Right lung (tissue), 5 donors: ENCODE data around the gene BEND7. TPM values are rescaled to one million over a fixed set of nuclear protein-coding genes. Genes with fewer than 3 reads are reported as not detected.

Experiments used
- polyA plus RNA-seq, 5 donors: library from polyadenylated mRNA; unstranded; fragments of 120-200 nt; gene quantifications; one replicate each; pipeline versions ENCODE4 v1.2.1 to v1.2.3, GENCODE V29; 2013; ENCODE audit warnings: inconsistent platforms in 1 of 5, low replicate concordance in 1 of 5; ENCODE audit not compliant: insufficient read length in 5 of 5, insufficient read depth in 1 of 5

Gene BEND7
- polyA plus RNA-seq, 5 donors: 15.1 to 20.3 (median 19.3) TPM

Other genes starting within 250 kb of the BEND7 start
- 10 to 100 TPM; 28.3 to 34.0 (median 31.6) TPM for gene PHYH, start 228.9 kb downstream of the BEND7 start, polyA plus RNA-seq
- 100 to 1,000 TPM in 4 of 5 donors, 10 to 100 TPM in 1; 94.1 to 139 (median 112) TPM for gene SEPHS1, start 180.7 kb downstream of the BEND7 start, polyA plus RNA-seq
- 10 to 100 TPM; 23.4 to 31.3 (median 28.5) TPM for gene PRPF18, start 58.0 kb upstream of the BEND7 start, polyA plus RNA-seq